GM12892 (cell line): ENCODE data around the gene PHOSPHO2.

Experiments
- POLR2A ChIP-seq: IDR thresholded peaks from 2 replicates; pipeline ENCODE4 v1.6.1; 2011; ENCODE audit warnings: low read depth, low read length, control low read depth
- POLR2AphosphoS5 ChIP-seq: IDR thresholded peaks from 2 replicates; pipeline ENCODE4 v1.6.1; 2011; ENCODE audit warnings: low read depth, low read length, control low read depth
- TAF1 ChIP-seq: IDR thresholded peaks from 2 replicates; pipeline ENCODE4 v1.6.1; 2011; ENCODE audit warnings: low read depth, mild to moderate bottlenecking, control low read depth, low read length, borderline replicate concordance

DNA sequence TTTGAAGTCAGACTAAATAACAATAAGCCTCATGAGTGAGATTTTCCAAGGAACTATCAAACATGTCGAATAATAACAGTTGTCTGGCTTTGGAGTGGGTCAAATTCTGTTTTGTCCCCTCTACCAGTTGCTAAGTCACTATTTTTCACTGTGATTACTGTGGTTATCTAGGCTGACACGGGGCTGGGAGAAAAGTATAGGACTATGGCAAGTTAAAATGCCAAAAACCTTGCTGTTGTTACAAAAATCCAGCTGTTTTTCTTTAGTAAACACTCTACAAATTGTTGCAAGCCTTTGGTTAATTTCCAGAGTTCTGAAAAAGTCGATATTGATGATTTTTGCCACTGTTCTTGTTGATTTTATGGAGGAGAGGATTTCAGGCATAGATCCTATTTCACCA, 1.6 kb upstream of the PHOSPHO2 start:
- TF ChIP-seq POLR2AphosphoS5 (no peak), POLR2A (no peak), TAF1 (no peak)
